Ishikawa (cell line): Measurements from ENCODE around the gene FOXL2.

Experiments used
- CEBPB ChIP-seq: IDR thresholded peaks from 2 replicates; pipeline ENCODE4 v1.6.1; 2012
- CREB1 ChIP-seq: IDR thresholded peaks from 2 replicates; pipeline ENCODE4 v1.6.1; 2012; ENCODE audit warnings: low read depth
- EP300 ChIP-seq: IDR thresholded peaks from 2 replicates; pipeline ENCODE4 v1.6.1; 2012; ENCODE audit warnings: borderline replicate concordance
- NFIC ChIP-seq: IDR thresholded peaks from 2 replicates; pipeline ENCODE4 v1.6.1; 2012
- RAD21 ChIP-seq: IDR thresholded peaks from 2 replicates; pipeline ENCODE4 v1.6.1; 2012; ENCODE audit warnings: low read depth
- REST ChIP-seq: IDR thresholded peaks from 2 replicates; pipeline ENCODE4 v1.6.1; 2012; ENCODE audit warnings: low read depth, mild to moderate bottlenecking
- TAF1 ChIP-seq: IDR thresholded peaks from 2 replicates; pipeline ENCODE4 v1.6.1; 2012; ENCODE audit warnings: low read depth, mild to moderate bottlenecking
- YY1 ChIP-seq: IDR thresholded peaks from 2 replicates; pipeline ENCODE4 v1.6.1; 2012; ENCODE audit warnings: low read depth
- TF ChIP-seq, protein P1 (sequence below): IDR thresholded peaks from 2 replicates; pipeline ENCODE4 v1.6.1; 2012

DNA sequence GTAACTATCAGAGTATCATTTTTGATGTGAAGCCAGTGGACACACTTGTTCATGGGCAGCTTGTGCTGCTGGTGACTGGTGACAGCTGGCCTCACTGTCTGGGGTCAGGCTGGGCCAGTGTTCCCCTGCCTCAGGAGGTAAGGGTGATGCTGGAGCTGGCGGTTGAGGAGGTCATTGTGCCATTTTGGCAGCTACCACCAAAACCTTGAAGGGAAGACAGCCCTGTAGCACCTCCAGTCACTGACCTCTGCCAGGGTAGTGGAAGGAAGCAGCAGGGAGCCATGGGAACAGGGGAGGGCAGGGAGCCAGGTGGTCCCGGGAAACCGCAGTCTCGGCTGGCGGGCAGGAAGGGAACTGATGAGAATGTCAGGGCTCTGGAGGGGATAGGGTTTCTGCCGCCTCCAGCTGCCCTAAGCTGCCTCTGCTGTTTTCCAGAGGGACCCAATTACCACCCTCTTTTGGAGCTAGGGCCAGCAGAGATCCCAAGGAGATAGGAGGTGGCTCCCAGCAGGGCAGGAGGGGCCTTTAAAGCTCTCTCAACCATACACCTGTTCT, 24.9 kb upstream of the FOXL2 start:
- no peak for TF ChIP-seq REST
- no peak for TF ChIP-seq RAD21
- no peak for TF ChIP-seq EP300
- no peak for TF ChIP-seq CEBPB
- no peak for TF ChIP-seq NFIC
- TF ChIP-seq YY1 = no peak
- TF ChIP-seq TAF1 = no peak
- no peak for TF ChIP-seq CREB1
- TF ChIP-seq, protein P1, sequence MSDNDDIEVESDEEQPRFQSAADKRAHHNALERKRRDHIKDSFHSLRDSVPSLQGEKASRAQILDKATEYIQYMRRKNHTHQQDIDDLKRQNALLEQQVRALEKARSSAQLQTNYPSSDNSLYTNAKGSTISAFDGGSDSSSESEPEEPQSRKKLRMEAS = no peak
